Measurements from ENCODE around the gene PTPRO. TPM values are rescaled to one million over a fixed set of nuclear protein-coding genes. Genes with fewer than 3 reads are reported as not detected.

PTPRO gene
- total and polyA plus RNA-seq, 10 of the 15 experiments (the other 5 are each of a cell fraction or from before 2014, with no cell fraction given), result 1.2 to 5.3 (median 3.5) TPM

- TF ChIP-seq PRDM15 (CRISPR knock-in tag; IDR thresholded peaks at IDR 0.05), result no peak
- TF ChIP-seq, protein P1, sequence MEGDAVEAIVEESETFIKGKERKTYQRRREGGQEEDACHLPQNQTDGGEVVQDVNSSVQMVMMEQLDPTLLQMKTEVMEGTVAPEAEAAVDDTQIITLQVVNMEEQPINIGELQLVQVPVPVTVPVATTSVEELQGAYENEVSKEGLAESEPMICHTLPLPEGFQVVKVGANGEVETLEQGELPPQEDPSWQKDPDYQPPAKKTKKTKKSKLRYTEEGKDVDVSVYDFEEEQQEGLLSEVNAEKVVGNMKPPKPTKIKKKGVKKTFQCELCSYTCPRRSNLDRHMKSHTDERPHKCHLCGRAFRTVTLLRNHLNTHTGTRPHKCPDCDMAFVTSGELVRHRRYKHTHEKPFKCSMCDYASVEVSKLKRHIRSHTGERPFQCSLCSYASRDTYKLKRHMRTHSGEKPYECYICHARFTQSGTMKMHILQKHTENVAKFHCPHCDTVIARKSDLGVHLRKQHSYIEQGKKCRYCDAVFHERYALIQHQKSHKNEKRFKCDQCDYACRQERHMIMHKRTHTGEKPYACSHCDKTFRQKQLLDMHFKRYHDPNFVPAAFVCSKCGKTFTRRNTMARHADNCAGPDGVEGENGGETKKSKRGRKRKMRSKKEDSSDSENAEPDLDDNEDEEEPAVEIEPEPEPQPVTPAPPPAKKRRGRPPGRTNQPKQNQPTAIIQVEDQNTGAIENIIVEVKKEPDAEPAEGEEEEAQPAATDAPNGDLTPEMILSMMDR (IDR thresholded peaks at IDR 0.05 in 2 of 3, conservative IDR thresholded peaks at IDR 0.05 in 1 of 3; ENCODE audit: control insufficient read depth in 2 of 3, extremely low read depth in 1 of 3, insufficient read depth in 1 of 3, low read depth in 3 of 3, low read length in 3 of 3), result no peak
- TF ChIP-seq MTA3 (IDR thresholded peaks at IDR 0.05; ENCODE audit: borderline replicate concordance, low read length), result no peak
- TF ChIP-seq JUNB (IDR thresholded peaks at IDR 0.05), result peak; percentile 73
- no peak for TF ChIP-seq BCLAF1 (IDR thresholded peaks at IDR 0.05)
- TF ChIP-seq ZNF217 (IDR thresholded peaks at IDR 0.05), result peak; percentile 80
- TF ChIP-seq, protein P2, sequence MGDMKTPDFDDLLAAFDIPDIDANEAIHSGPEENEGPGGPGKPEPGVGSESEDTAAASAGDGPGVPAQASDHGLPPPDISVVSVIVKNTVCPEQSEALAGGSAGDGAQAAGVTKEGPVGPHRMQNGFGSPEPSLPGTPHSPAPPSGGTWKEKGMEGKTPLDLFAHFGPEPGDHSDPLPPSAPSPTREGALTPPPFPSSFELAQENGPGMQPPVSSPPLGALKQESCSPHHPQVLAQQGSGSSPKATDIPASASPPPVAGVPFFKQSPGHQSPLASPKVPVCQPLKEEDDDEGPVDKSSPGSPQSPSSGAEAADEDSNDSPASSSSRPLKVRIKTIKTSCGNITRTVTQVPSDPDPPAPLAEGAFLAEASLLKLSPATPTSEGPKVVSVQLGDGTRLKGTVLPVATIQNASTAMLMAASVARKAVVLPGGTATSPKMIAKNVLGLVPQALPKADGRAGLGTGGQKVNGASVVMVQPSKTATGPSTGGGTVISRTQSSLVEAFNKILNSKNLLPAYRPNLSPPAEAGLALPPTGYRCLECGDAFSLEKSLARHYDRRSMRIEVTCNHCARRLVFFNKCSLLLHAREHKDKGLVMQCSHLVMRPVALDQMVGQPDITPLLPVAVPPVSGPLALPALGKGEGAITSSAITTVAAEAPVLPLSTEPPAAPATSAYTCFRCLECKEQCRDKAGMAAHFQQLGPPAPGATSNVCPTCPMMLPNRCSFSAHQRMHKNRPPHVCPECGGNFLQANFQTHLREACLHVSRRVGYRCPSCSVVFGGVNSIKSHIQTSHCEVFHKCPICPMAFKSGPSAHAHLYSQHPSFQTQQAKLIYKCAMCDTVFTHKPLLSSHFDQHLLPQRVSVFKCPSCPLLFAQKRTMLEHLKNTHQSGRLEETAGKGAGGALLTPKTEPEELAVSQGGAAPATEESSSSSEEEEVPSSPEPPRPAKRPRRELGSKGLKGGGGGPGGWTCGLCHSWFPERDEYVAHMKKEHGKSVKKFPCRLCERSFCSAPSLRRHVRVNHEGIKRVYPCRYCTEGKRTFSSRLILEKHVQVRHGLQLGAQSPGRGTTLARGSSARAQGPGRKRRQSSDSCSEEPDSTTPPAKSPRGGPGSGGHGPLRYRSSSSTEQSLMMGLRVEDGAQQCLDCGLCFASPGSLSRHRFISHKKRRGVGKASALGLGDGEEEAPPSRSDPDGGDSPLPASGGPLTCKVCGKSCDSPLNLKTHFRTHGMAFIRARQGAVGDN (IDR thresholded peaks at IDR 0.05), result no peak
- peak in 1 of 2 experiments; percentile 15; a peak in 1 of 4 replicates for TF ChIP-seq IKZF2 (IDR thresholded peaks at IDR 0.05)
- no peak for TF ChIP-seq NFYB (IDR thresholded peaks at IDR 0.05; ENCODE audit: insufficient read depth, low read depth, low read length)
Measured at GRCh38 chr12:15453613-15454012, 131.3 kb downstream of the PTPRO start (continued).

Measured in GM12878 (cell line).